Type B pancreatic cell (in vitro differentiated cells): ENCODE results near the gene GOLGB1. TPM values are rescaled to one million over a fixed set of nuclear protein-coding genes. Genes with fewer than 3 reads are reported as not detected.

Experiments used
- DNase-seq: peaks from one replicate; pipeline ENCODE4 v3.0.0; 2021; ENCODE audit warnings: mixed read lengths; ENCODE audit not compliant: unreplicated experiment; ENCODE audit errors: extremely low spot score
- H3K27ac Mint-ChIP-seq: 2 replicates; pipeline ENCODE4 v1.8.0; 2021; ENCODE audit warnings: mild to moderate bottlenecking, mixed read lengths
- H3K27me3 Mint-ChIP-seq: 2 replicates; pipeline ENCODE4 v1.8.0; 2021; ENCODE audit warnings: mixed read lengths
- H3K36me3 Mint-ChIP-seq: 2 replicates; pipeline ENCODE4 v1.8.0; 2021; ENCODE audit warnings: mixed read lengths
- H3K4me1 Mint-ChIP-seq: one replicate; pipeline ENCODE4 v1.8.0; 2021; ENCODE audit warnings: mixed read lengths; ENCODE audit not compliant: unreplicated experiment
- H3K4me3 Mint-ChIP-seq: 2 replicates; pipeline ENCODE4 v1.8.0; 2021; ENCODE audit warnings: mild to moderate bottlenecking, mixed read lengths
- H3K9me3 Mint-ChIP-seq: 2 replicates; pipeline ENCODE4 v1.8.0; 2021; ENCODE audit warnings: mixed read lengths
- CTCF ChIP-seq: fragments of 200-600 bp; sonication (generic); conservative IDR thresholded peaks from 2 replicates; pipeline ENCODE4 v1.5.0; 2021; ENCODE audit warnings: antibody characterized with exemption, mild to moderate bottlenecking
- total RNA-seq: library from RNA; stranded (reverse); gene quantifications from 2 replicates; pipeline ENCODE4 v1.2.1, GENCODE V29; 2021; ENCODE audit warnings: low replicate concordance

GOLGB1 gene
- total RNA-seq, 1 donor from 2014 or later, result 49.9 TPM

DNA sequence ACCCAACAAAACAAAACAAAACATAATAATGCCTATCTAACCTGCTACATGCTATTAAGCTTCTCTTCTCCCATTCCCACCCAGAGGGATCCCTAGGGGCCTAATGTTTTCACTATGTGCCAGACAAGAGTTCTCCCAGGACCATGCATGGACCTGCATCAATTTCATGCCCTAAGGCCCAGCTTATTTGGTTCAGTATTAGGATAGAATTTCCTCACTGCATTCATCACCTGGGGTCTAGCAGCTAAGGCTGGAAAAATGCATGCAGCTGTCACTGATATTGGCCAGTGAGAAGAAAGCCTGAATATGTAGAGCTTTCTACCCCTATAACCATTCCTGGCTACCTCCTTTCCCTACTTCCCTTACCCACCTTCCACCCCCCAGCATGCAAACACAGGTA, 86.8 kb downstream of the GOLGB1 start:
- TF ChIP-seq CTCF, result no peak
- Mint-ChIP-seq H3K4me3 (no peak overlapping the region), H3K36me3 (peaks cover 37% of the 10 kb centered on the region), H3K9me3 (no peaks in the 10 kb centered on the region), H3K27me3 (no peaks in the 10 kb centered on the region), H3K27ac (no peak overlapping the region), H3K4me1 (no peaks in the 10 kb centered on the region)
- DNase-seq, result no peak

- H3K4me1 Mint-ChIP-seq, result no peaks in the 10 kb centered on the region
- peak overlapping the region; percentile 31 for H3K4me3 Mint-ChIP-seq
- no peaks in the 10 kb centered on the region for H3K27me3 Mint-ChIP-seq
- DNase-seq, result no peak
- H3K27ac Mint-ChIP-seq, result peak overlapping the region; percentile 91
- TF ChIP-seq CTCF, result no peak
- H3K36me3 Mint-ChIP-seq, result peaks cover 25% of the 10 kb centered on the region
- H3K9me3 Mint-ChIP-seq, result no peaks in the 10 kb centered on the region
Measured at GRCh38 chr3:121661376-121661775, 88.2 kb downstream of the GOLGB1 start.

- Mint-ChIP-seq H3K4me1 (no peaks in the 10 kb centered on the region), H3K27me3 (no peaks in the 10 kb centered on the region), H3K9me3 (no peaks in the 10 kb centered on the region), H3K4me3 (peak within 1 kb of the TSS; percentile 31), H3K36me3 (peaks cover 18% of the 10 kb centered on the region), H3K27ac (peak within 1 kb of the TSS; percentile 91)
- TF ChIP-seq CTCF, result no peak
- DNase-seq, result no peak
Measured at GRCh38 chr3:121660356-121661171, 89.0 kb downstream of the GOLGB1 start, which contains the start of gene HCLS1. TSS of gene HCLS1 (minus strand) at chr3:121660903. CDS start at chr3:121658347, 2,556 bp downstream.

- Mint-ChIP-seq H3K4me3 (no peak overlapping the region), H3K4me1 (no peaks in the 10 kb centered on the region), H3K27me3 (no peaks in the 10 kb centered on the region), H3K27ac (no peak overlapping the region), H3K9me3 (no peaks in the 10 kb centered on the region), H3K36me3 (peaks cover 12% of the 10 kb centered on the region)
- no peak for TF ChIP-seq CTCF
- no peak for DNase-seq
Measured at GRCh38 chr3:121659586-121659985, 90.0 kb downstream of the GOLGB1 start.

DNA sequence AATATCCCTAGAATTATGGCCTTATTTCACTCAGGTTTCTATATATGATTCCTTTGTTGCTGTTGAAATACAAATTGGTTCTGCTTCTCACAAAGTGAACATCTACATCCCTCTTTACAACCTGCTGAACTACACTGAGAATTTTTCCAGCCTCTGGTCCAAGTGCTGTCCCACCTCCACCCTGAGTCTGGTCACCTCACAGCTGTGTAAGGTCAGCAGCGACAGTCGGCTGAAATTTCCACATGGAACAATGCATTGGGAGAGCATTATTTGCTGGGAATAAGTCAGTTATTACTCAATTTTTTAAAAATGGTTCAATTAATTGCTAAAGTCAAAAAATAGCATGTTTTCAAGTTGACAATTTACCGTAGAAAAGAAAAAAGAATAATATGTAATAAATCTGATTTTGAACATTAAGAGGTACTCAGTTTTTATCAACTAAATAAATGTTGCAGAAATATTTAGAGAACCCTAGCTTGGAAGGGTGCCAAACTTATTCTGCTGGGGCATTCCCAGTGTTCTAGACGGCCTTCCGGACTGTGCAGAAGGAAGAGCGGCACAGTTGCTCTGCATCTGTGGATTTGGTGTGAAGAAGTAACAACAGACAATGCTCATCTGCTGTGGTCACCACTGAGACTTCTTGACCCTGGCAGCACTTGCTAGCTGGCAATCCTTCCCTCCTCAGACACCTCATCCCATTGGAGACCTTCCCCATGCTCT, 90.7 kb downstream of the GOLGB1 start:
- Mint-ChIP-seq H3K9me3 (no peaks in the 10 kb centered on the region), H3K27ac (peak overlapping the region; percentile 85), H3K36me3 (peaks cover 8% of the 10 kb centered on the region), H3K27me3 (no peaks in the 10 kb centered on the region), H3K4me1 (no peaks in the 10 kb centered on the region), H3K4me3 (no peak overlapping the region)
- no peak for TF ChIP-seq CTCF
- no peak for DNase-seq
